Lower lobe of right lung (tissue), 2 donors: ENCODE data around the gene C11orf16. TPM values are rescaled to one million over a fixed set of nuclear protein-coding genes. Genes with fewer than 3 reads are reported as not detected.
"Not testable (repeated sequence)": the region's sequence is repeated elsewhere in the genome, so short reads cannot be mapped to it uniquely, and the experiment has no call there.

Source experiments
- ATAC-seq, 2 donors: fragments of 200-7000 bp; cut with Tn5 transposase; one replicate each; pipeline ENCODE4 v1.9.1; 2020 to 2022; ENCODE audit warnings: mild to moderate bottlenecking in 2 of 2, moderate library complexity in 2 of 2
- DNase-seq: peaks from one replicate; pipeline ENCODE4 v3.0.0-alpha.2; 2020
- H3K27ac ChIP-seq: fragments of 200-600 bp; one replicate; pipeline ENCODE4 v1.8.0; 2022
- H3K27me3 ChIP-seq: fragments of 200-600 bp; one replicate; pipeline ENCODE4 v1.8.0; 2022; ENCODE audit warnings: low read depth
- H3K36me3 ChIP-seq: fragments of 200-600 bp; one replicate; pipeline ENCODE4 v1.8.0; 2022; ENCODE audit warnings: mild to moderate bottlenecking
- H3K4me1 ChIP-seq: fragments of 200-600 bp; one replicate; pipeline ENCODE4 v1.8.0; 2022
- H3K4me3 ChIP-seq: fragments of 200-600 bp; one replicate; pipeline ENCODE4 v1.8.0; 2022; ENCODE audit warnings: mild to moderate bottlenecking
- H3K9me3 ChIP-seq: fragments of 200-600 bp; one replicate; pipeline ENCODE4 v1.8.0; 2022
- intact Hi-C: fragments of 100-400 bp; cut with DNase I; formaldehyde crosslinking; loops from one replicate; pipeline ENCODE4 v1.11.0; 2022
- long read RNA-seq: library from polyadenylated mRNA; unstranded; transcript quantifications from one replicate; pipeline ENCODE4 v2.0.0, GENCODE V29; 2021
- total RNA-seq: library from RNA; stranded (reverse); fragmentation: NEBNext Ultra II Directional; extraction: Animal tissue kit (Norgen Biotek cat#: 25700); gene quantifications from one replicate; pipeline ENCODE4 v1.2.1, GENCODE V29; 2021
- TF ChIP-seq, protein P1 (sequence below): fragments of 200-600 bp; IDR thresholded peaks from one replicate; pipeline ENCODE4 v1.8.0; 2022; ENCODE audit warnings: antibody characterized with exemption, mild to moderate bottlenecking
- donor health status: DM: no; HTN: yes; CAD: no; lungs with severe emphysema.

C11orf16 gene, protein sequence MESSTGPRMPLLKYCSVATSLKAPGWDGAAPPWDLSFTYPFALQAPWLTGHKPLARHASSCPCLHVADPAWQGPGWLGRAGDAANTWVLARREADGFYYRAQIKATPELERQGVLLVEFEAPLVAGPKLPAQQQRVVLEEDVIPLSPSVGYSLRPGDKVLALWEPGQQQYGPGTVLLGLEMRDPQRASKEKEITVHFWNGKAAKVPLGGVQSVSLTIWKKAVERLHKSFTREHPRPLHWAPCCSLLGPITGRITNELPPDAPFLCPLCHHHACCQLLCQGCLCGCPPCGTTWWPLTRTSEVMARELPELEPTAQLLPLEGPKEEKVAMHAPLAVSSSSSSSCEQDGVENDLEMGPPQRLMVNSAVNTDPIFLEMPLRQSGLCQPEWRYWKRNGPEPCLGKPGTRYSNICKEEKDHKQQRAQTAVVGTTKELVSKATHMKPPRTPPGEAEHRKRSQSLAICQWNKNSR
- total RNA-seq: 5.4 TPM
- long read RNA-seq, partial matches to known transcripts: 0 of 7 reads
- long read RNA-seq, other reads (novel, unspliced or antisense): 6 of 7 reads

GRCh38 chr11:8932564-8933180, at the start of gene C11orf16:
C11orf16 (minus strand) TSS chr11:8932947; CDS start chr11:8932308, 639 bp downstream.
- H3K4me3 ChIP-seq: no peak within 1 kb of the TSS
- no peaks in the 10 kb centered on the region for H3K9me3 ChIP-seq
- H3K4me1 ChIP-seq: no peaks in the 10 kb centered on the region
- H3K27ac ChIP-seq: no peak within 1 kb of the TSS
- intact Hi-C loops: no loop called here
- TF ChIP-seq, protein P1, sequence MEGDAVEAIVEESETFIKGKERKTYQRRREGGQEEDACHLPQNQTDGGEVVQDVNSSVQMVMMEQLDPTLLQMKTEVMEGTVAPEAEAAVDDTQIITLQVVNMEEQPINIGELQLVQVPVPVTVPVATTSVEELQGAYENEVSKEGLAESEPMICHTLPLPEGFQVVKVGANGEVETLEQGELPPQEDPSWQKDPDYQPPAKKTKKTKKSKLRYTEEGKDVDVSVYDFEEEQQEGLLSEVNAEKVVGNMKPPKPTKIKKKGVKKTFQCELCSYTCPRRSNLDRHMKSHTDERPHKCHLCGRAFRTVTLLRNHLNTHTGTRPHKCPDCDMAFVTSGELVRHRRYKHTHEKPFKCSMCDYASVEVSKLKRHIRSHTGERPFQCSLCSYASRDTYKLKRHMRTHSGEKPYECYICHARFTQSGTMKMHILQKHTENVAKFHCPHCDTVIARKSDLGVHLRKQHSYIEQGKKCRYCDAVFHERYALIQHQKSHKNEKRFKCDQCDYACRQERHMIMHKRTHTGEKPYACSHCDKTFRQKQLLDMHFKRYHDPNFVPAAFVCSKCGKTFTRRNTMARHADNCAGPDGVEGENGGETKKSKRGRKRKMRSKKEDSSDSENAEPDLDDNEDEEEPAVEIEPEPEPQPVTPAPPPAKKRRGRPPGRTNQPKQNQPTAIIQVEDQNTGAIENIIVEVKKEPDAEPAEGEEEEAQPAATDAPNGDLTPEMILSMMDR: no peak
- H3K36me3 ChIP-seq: no peaks in the 10 kb centered on the region
- DNase-seq (no peak), ATAC-seq (no peak)
- no peaks in the 10 kb centered on the region for H3K27me3 ChIP-seq

DNA sequence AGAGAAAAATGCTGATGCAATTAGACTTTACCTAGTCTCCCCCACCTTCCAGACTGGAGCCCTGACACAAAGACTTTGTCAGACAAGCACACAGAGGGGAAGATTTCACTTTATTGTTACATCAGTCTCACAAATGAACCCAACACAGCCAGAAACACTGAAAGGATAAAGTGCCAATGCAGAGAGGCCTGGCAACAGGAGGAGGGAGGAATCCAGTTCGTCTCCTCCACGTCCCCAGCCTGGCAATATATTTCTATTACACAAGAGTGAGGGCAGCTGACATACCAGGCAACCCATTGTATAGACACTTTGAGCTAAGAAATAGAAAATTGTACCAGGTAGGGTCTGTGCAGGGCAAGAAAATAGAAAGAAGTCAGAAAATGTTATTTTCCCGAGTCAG, 47.7 kb upstream of the C11orf16 start:
- Histone ChIP-seq H3K27ac (no peak overlapping the region), H3K9me3 (no peaks in the 10 kb centered on the region), H3K27me3 (no peaks in the 10 kb centered on the region), H3K36me3 (no peaks in the 10 kb centered on the region), H3K4me1 (no peaks in the 10 kb centered on the region), H3K4me3 (no peak overlapping the region)
- TF ChIP-seq, protein P1: no peak
- DNase-seq (no peak), ATAC-seq (no peak)
- intact Hi-C loops: no loop called here

DNA sequence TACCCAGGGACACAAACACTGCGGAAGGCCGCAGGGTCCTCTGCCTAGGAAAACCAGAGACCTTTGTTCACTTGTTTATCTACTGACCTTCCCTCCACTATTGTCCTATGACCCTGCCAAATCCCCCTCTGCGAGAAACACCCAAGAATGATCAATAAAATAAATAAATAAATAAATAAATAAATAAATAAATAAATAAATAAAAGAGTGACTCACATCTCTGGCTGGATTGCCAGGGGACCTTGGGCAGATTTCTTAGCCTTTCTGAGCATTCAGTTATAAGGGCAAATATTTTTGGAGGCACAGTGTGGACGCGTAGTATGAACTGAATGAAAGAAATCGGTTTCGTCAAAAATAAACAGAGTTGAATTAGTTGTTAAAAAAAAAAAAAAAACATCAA, 46.6 kb upstream of the C11orf16 start:
- H3K27ac ChIP-seq, DNase-seq, H3K27me3 ChIP-seq, H3K9me3 ChIP-seq, intact Hi-C loops, H3K4me1 ChIP-seq, ATAC-seq, H3K4me3 ChIP-seq, H3K36me3 ChIP-seq: not testable (repeated sequence)

DNA sequence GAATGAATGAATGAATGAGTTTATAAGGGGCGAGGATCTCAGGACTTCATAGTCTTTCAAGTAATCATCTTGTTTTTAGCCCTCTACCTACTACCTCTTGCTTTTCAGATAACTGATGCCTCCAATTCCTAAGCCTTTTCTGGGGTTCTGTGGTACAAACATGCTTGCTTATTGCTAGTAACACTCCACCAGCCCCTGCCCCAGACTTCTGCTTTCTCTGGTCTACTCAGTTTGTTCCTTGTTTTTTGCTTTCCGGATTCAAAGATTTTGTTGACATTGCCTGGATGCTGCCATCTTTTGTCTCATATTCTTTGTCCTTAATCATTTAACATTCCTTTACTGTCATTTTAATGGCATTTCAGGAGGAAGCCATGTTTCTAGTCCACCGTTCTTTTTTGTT, 40.4 kb upstream of the C11orf16 start:
- Histone ChIP-seq H3K9me3 (no peaks in the 10 kb centered on the region), H3K4me3 (no peak overlapping the region), H3K4me1 (no peaks in the 10 kb centered on the region), H3K27me3 (no peaks in the 10 kb centered on the region), H3K36me3 (no peaks in the 10 kb centered on the region), H3K27ac (no peak overlapping the region)
- no peak for ATAC-seq
- intact Hi-C loops: no loop called here
- TF ChIP-seq, protein P1: no peak
- DNase-seq: no peak

- Histone ChIP-seq H3K36me3 (no peaks in the 10 kb centered on the region), H3K27me3 (no peaks in the 10 kb centered on the region), H3K27ac (no peak overlapping the region), H3K4me3 (no peak overlapping the region), H3K9me3 (no peaks in the 10 kb centered on the region), H3K4me1 (no peaks in the 10 kb centered on the region)
- DNase-seq (no peak), ATAC-seq (no peak)
- TF ChIP-seq, protein P1: no peak
- intact Hi-C loops: no loop called here
Observed at GRCh38 chr11:8971924-8972316, 39.2 kb upstream of the C11orf16 start.
